ENCODE measurements around the gene GRB10.

The GRB10 gene

GRCh38 chr7:50632561-50633413, 149.9 kb downstream of the GRB10 start:
- no peak for DNase-seq (ENCODE audit: low read depth)

GRCh38 chr7:50631639-50632038, 151.1 kb downstream of the GRB10 start:
- no peak for DNase-seq (ENCODE audit: low read depth)

- no peak for DNase-seq (ENCODE audit: low read depth)
Measured at GRCh38 chr7:50631100-50631499, 151.6 kb downstream of the GRB10 start.

GRCh38 chr7:50629238-50629901, 153.3 kb downstream of the GRB10 start:
- DNase-seq (ENCODE audit: low read depth): no peak

- no peak for DNase-seq (ENCODE audit: low read depth)
Measured at GRCh38 chr7:50628434-50629084, 154.1 kb downstream of the GRB10 start.

- DNase-seq (ENCODE audit: low read depth): no peak
Measured at GRCh38 chr7:50627824-50628361, 154.8 kb downstream of the GRB10 start.

GRCh38 chr7:50626286-50626685, 156.4 kb downstream of the GRB10 start:
- no peak for DNase-seq (ENCODE audit: low read depth)

- DNase-seq (ENCODE audit: low read depth): no peak
Measured at GRCh38 chr7:50625360-50625759, 157.3 kb downstream of the GRB10 start.

GRCh38 chr7:50622821-50623220, 159.9 kb downstream of the GRB10 start:
- DNase-seq (ENCODE audit: low read depth): no peak

GRCh38 chr7:50621973-50622490, 160.7 kb downstream of the GRB10 start:
- no peak for DNase-seq (ENCODE audit: low read depth)

- no peak for DNase-seq (ENCODE audit: low read depth)
Measured at GRCh38 chr7:50621206-50621605, 161.5 kb downstream of the GRB10 start.

GRCh38 chr7:50620433-50620832, 162.3 kb downstream of the GRB10 start:
- DNase-seq (ENCODE audit: low read depth): no peak

GRCh38 chr7:50619684-50620083, 163.0 kb downstream of the GRB10 start:
- DNase-seq (ENCODE audit: low read depth): no peak

GRCh38 chr7:50618281-50618680, 164.4 kb downstream of the GRB10 start:
- DNase-seq (ENCODE audit: low read depth): no peak

GRCh38 chr7:50615519-50616080, 167.1 kb downstream of the GRB10 start:
- DNase-seq (ENCODE audit: low read depth): no peak

- DNase-seq (ENCODE audit: low read depth): no peak
Measured at GRCh38 chr7:50614721-50615518, 167.8 kb downstream of the GRB10 start.

GRCh38 chr7:50613473-50613872, 169.2 kb downstream of the GRB10 start:
- DNase-seq (ENCODE audit: low read depth): no peak

- no peak for DNase-seq (ENCODE audit: low read depth)
Measured at GRCh38 chr7:50612704-50613103, 170.0 kb downstream of the GRB10 start.

GRCh38 chr7:50610521-50611277, 172.0 kb downstream of the GRB10 start:
- peak; percentile 46 for DNase-seq (ENCODE audit: low read depth)

- DNase-seq (ENCODE audit: low read depth): no peak
Measured at GRCh38 chr7:50608196-50608906, 174.3 kb downstream of the GRB10 start.

Measured in GM04504 (cell line).